ENCODE measurements around the gene VPS4B. TPM values are rescaled to one million over a fixed set of nuclear protein-coding genes. Genes with fewer than 3 reads are reported as not detected.
A peak's percentile ranks its signal among the peaks of the same experiment; 100 is the strongest.

Gene VPS4B
- total RNA-seq, 1 experiment from 2014 or later: 60.2 TPM

- Mint-ChIP-seq H3K27me3 (ENCODE audit: low read depth) (no peaks in the 10 kb centered on the region), H3K27ac (no peak overlapping the region), H3K36me3 (ENCODE audit: insufficient read depth in 1 of 3, low read depth in 3 of 3) (peaks cover 9 to 20% (median 9%) of the 10 kb centered on the region in 3 experiments), H3K4me1 (peaks cover 12 to 14% of the 10 kb centered on the region in 2 experiments), H3K9me3 (peaks cover 11 to 12% of the 10 kb centered on the region in 2 experiments), H3K4me3 (peak overlapping the region; percentile 86 to 90)
- Histone ChIP-seq H2BK120ac (ENCODE audit: low read depth, low read length, poor library complexity, severe bottlenecking) (no peak overlapping the region), H3K23me2 (ENCODE audit: insufficient read length, low read depth, low read length, poor library complexity, severe bottlenecking) (peaks cover 4% of the 10 kb centered on the region), H3K14ac (ENCODE audit: insufficient read depth, low read length) (no peak overlapping the region), H3K27ac (ENCODE audit: insufficient read length, low read depth, low read length) (no peak overlapping the region), H3K27me3 (ENCODE audit: insufficient read depth, low read length) (no peaks in the 10 kb centered on the region), H3K79me1 (ENCODE audit: insufficient read depth, low read depth, low read length, poor library complexity, severe bottlenecking) (no peaks in the 10 kb centered on the region), H3K9ac (ENCODE audit: extremely low read depth, insufficient read length, low read length) (no peak overlapping the region), H3K9me3 (ENCODE audit: control insufficient read depth, low read depth, low read length) (peaks cover 8% of the 10 kb centered on the region), H3K79me2 (ENCODE audit: insufficient read depth, low read length) (no peaks in the 10 kb centered on the region; the same call in 1 of the 2 replicates), H3K4me2 (ENCODE audit: insufficient read depth, insufficient read length, low read length) (no peak overlapping the region), H2BK12ac (ENCODE audit: insufficient read length, low read depth, low read length) (no peak overlapping the region), H3T11ph (ENCODE audit: low read length) (no peak overlapping the region), H4K8ac (replicated peaks; ENCODE audit: insufficient read length, low read depth, low read length) (no peak overlapping the region), H3K56ac (ENCODE audit: insufficient read length, low read depth, low read length) (no peak overlapping the region), H2AFZ (ENCODE audit: low read length) (no peak overlapping the region), H3K18ac (ENCODE audit: insufficient read length, low read depth, low read length) (no peak overlapping the region), H4K5ac (ENCODE audit: insufficient read length, low read depth, low read length) (no peak overlapping the region), H3K4me1 (ENCODE audit: insufficient read depth, low read length) (no peaks in the 10 kb centered on the region), H2BK20ac (ENCODE audit: low read depth, low read length, poor library complexity, severe bottlenecking) (no peak overlapping the region), H4K91ac (ENCODE audit: insufficient read length, low read depth, low read length) (no peak overlapping the region), H2AK5ac (ENCODE audit: insufficient read length, low read length) (no peak overlapping the region), H2BK15ac (ENCODE audit: low read depth, low read length) (no peak overlapping the region), H3K23ac (ENCODE audit: insufficient read length, low read depth, low read length) (no peak overlapping the region), H4K20me1 (ENCODE audit: control insufficient read depth, insufficient read depth, insufficient read length) (peaks cover 2% of the 10 kb centered on the region), H2BK5ac (ENCODE audit: insufficient read length, low read length) (no peak overlapping the region), H3K4ac (ENCODE audit: low read depth, low read length) (no peak overlapping the region)
- DNase-seq: no peak
- TF ChIP-seq CTCF (conservative IDR thresholded peaks at IDR 0.05): no peak
- WGBS (ENCODE audit: extremely low coverage, insufficient read length, low lambda C conversion rate): no CpG with 5 or more reads among the region's 4 CpGs
Measured at GRCh38 chr18:63368611-63369010, 53.7 kb downstream of the VPS4B start.

Measured in H9 (cell line).